ENCODE results near the gene LAMA2.

DNA sequence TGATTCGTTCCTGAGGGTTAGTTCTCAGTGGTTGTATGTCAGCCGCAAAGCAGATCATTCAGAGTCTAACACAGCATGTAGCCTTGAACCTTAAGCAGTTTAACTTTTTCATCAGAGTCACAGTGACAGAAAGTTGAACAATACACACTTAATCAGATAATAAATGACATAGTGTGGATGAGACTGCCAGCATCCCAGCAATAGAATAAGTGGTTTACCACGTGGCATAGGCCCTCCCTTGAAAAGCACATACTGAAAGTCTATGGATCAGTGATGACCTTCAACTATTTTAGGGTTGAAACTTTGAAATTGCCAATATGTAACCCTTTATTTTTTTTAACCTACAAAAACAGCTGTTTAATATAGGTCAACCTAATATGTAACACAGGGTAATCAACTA, 561.7 kb downstream of the LAMA2 start:
- TF ChIP-seq, protein P1, sequence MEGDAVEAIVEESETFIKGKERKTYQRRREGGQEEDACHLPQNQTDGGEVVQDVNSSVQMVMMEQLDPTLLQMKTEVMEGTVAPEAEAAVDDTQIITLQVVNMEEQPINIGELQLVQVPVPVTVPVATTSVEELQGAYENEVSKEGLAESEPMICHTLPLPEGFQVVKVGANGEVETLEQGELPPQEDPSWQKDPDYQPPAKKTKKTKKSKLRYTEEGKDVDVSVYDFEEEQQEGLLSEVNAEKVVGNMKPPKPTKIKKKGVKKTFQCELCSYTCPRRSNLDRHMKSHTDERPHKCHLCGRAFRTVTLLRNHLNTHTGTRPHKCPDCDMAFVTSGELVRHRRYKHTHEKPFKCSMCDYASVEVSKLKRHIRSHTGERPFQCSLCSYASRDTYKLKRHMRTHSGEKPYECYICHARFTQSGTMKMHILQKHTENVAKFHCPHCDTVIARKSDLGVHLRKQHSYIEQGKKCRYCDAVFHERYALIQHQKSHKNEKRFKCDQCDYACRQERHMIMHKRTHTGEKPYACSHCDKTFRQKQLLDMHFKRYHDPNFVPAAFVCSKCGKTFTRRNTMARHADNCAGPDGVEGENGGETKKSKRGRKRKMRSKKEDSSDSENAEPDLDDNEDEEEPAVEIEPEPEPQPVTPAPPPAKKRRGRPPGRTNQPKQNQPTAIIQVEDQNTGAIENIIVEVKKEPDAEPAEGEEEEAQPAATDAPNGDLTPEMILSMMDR (IDR thresholded peaks at IDR 0.05): no peak
- TF ChIP-seq POLR2A (IDR thresholded peaks at IDR 0.05) (no peak), POLR2AphosphoS5 (IDR thresholded peaks at IDR 0.05) (no peak)

Measured in breast epithelium (tissue), 3 donors.